Measurements from ENCODE around the gene PSMB11.

GRCh38 chr14:23071921-23072539 is 30.0 kb downstream of the PSMB11 start:
- TF ChIP-seq CTCF (IDR thresholded peaks at IDR 0.05) = no peak
- TF ChIP-seq EZH2 (IDR thresholded peaks at IDR 0.05) = no peak
- no peak for TF ChIP-seq EZH2phosphoT487 (IDR thresholded peaks at IDR 0.05)

Data from neural progenitor cell (in vitro differentiated cells).